Kidney capillary endothelial cell (primary cell): ENCODE results near the gene MMP25.

ENCODE experiments used
- DNase-seq: peaks from one replicate; pipeline ENCODE4 v3.0.0-alpha.2; 2018; ENCODE audit warnings: low spot score

Gene MMP25

DNA sequence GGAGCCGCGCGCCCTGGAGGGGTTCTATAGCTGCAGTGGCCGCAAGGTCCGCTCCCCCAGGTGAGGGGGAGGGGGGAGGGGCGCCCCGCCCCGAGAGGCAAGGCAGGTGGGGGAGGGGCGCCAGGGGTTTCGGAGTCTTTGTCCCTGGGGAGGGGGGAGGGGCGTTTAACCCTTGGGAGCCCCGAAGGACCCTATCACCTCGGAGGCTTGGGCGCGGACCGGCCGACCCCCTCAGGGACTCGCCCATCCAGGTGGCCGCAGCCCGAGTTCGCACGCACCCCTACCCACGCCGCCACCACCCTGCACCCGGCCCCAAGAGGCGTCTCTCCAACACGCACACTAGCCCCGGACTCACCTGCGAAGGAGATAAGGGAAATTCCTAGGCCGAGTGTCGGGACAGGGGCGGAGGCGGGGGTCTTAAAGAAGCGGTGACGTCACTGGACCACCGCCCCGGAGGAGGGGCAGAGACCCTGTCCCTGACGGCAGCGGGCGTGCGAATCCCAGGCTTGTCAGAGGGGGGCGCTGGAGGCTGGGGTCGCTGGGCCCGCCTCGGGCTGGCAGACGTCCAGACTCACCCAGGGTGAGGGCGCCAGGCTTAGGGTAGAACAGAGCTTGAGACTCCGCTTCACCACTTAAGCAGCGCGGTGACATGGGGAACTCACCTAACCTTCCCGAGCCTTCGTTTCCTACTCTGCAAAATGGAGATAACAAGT, 28.4 kb upstream of the MMP25 start, which contains the start of gene CLDN6:
Gene CLDN6, minus strand, starts transcription at position 390 of the 713 bp plus-strand sequence. CDS start 2,162 bp downstream, outside the sequence.
- DNase-seq = no peak

GRCh38 chr16:3019594-3020246, 26.6 kb upstream of the MMP25 start:
- no peak for DNase-seq

GRCh38 chr16:3020247-3020603, 26.1 kb upstream of the MMP25 start, which contains the start of gene TNFRSF12A:
Gene TNFRSF12A (plus strand): TSS chr16:3020368. CDS start chr16:3020398, 30 bp downstream.
- DNase-seq = peak; percentile 76

DNA sequence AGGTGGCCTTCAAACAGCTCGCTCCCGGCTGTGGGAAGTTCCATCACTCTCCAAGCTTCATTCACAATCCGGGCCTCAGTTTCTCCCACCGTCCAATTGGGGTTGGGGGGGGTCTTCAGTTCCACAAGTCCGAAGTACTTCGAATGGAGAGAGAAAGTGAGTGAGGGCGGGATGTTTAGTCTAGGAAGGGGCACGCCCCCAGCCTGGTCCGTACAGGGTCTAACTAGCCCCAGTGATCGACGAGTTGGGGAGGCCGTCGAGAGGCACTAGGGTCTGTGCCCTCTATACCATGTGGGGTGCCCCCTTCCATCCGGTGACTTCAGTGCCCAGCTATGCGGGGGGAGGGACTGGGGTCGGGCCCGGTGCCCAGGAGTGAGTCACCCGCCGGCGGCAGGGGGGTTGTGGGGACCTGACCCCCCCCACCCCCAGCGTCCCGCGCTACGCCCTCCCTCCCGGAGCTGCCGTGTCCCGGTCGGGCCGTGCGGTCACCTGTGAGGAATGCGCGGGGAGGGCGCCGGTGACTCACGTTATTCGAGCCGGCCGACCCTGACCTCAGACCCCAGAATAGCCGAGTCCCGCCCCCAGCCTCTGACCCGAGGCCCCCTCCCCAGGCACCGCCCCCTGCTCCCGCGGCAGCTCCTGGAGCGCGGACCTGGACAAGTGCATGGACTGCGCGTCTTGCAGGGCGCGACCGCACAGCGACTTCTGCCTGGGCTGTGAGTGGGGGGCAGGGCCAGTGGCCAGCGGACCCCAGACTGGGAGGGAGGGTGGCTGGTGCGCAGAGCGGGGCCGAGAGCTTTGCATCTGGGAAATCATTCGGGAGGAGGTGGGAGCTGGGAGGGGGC, 25.5 kb upstream of the MMP25 start:
- DNase-seq = peak; percentile 91

DNA sequence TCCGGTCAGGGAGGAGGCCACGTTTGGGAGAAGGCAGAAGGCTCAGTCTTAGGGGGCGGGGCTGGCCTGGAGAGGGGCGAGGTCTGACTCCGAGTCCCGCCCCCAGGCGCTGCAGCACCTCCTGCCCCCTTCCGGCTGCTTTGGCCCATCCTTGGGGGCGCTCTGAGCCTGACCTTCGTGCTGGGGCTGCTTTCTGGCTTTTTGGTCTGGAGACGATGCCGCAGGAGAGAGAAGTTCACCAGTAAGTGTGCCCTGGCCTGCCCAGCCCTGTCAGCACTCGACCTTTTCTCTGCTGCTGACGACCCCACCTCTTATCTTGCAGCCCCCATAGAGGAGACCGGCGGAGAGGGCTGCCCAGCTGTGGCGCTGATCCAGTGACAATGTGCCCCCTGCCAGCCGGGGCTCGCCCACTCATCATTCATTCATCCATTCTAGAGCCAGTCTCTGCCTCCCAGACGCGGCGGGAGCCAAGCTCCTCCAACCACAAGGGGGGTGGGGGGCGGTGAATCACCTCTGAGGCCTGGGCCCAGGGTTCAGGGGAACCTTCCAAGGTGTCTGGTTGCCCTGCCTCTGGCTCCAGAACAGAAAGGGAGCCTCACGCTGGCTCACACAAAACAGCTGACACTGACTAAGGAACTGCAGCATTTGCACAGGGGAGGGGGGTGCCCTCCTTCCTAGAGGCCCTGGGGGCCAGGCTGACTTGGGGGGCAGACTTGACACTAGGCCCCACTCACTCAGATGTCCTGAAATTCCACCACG, 24.7 kb upstream of the MMP25 start:
- DNase-seq = peak; percentile 79

GRCh38 chr16:3022208-3022683, 24.1 kb upstream of the MMP25 start:
- peak; percentile 87 for DNase-seq

DNA sequence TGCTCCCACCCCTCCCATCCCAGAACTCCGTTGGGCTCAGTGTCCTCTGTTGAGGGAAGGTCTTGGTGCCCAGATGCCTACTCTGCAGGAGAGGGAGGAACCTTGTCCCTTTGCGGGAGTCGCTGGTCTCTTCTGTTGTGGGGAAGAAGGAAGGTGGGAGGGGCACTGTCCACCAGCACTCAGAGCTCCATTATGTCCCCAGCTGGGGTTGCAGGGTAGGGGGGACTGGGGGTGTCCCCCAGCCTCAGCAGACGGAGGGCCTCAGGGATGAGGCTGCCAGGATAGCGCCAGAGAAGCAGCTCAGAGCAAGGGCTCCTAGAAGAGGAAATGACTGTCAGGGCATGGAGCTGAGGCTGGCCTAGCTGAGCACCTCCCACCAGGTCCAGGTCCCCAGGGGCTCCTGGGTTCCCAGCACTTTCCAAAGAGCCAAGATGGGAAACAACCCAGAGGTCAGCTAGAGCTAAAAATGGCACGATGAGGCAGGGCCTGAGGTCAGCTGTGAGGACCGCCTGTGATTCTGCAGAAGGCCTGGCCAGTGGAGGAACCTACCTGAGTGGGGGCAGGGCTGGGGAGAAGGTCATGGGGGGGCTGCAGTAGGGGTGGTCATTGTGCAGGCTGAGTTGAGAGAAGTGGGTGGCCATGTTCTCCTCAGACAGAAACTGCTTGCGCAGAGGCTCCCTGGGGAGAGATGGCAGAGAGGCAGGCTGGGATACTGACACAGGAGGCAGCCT, 23.5 kb upstream of the MMP25 start:
- DNase-seq = peak; percentile 48

- peak; percentile 39 for DNase-seq
Observed at GRCh38 chr16:3023415-3023668, 23.0 kb upstream of the MMP25 start.

- DNase-seq = peak; percentile 88
Observed at GRCh38 chr16:3023669-3024478, 22.5 kb upstream of the MMP25 start, which contains the start of the genes HCFC1R1 and THOC6. Gene HCFC1R1 (minus strand): TSS chr16:3023942. CDS start chr16:3023941, 1 bp downstream. Gene THOC6 (plus strand): TSS chr16:3024035. CDS start chr16:3024327, 292 bp downstream.

DNA sequence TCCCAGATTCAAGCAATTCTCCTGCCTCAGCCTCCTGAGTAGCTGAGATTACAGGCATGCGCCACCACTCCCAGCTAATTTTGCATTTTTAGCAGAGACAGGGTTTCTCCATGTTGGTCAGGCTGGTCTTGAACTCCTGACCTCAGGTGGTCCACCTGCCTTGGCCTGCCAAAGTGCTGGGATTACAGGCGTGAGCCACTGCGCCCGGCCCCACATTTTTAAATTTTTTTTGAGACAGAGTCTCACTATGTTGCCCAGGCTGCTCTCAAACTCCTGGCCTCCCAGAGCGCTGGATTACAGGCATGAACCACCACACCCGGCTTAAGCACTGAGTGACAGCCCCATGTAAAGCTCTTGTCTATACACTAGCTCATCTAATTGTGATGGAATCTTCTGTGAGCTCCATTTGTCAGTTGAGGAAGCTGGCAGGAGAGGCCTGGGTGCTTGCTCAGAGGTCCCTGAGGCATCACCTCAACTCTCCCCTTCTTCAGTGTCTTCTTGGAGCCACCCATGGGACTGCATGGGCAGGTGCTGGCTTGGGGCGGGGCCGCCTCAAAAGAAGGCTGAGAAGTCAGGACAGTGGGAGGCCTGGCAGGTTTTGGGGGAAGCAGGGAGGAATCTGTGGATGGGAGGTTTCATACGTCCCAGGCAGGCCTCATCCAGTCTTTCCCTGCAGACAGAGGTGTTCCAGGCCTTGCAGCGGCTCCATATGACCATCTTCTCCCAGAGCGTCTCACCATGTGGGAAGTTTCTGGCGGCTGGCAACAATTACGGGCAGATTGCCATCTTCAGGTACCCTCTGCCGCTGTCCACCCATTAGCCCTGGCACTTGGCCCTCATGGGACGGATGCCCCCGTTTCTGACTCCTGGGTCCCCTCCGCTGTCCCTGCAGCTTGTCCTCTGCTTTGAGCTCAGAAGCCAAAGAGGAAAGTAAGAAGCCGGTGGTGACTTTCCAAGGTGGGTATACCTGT, 21.0 kb upstream of the MMP25 start:
- DNase-seq = no peak

- DNase-seq = no peak
Observed at GRCh38 chr16:3026003-3026378, 20.4 kb upstream of the MMP25 start.

DNA sequence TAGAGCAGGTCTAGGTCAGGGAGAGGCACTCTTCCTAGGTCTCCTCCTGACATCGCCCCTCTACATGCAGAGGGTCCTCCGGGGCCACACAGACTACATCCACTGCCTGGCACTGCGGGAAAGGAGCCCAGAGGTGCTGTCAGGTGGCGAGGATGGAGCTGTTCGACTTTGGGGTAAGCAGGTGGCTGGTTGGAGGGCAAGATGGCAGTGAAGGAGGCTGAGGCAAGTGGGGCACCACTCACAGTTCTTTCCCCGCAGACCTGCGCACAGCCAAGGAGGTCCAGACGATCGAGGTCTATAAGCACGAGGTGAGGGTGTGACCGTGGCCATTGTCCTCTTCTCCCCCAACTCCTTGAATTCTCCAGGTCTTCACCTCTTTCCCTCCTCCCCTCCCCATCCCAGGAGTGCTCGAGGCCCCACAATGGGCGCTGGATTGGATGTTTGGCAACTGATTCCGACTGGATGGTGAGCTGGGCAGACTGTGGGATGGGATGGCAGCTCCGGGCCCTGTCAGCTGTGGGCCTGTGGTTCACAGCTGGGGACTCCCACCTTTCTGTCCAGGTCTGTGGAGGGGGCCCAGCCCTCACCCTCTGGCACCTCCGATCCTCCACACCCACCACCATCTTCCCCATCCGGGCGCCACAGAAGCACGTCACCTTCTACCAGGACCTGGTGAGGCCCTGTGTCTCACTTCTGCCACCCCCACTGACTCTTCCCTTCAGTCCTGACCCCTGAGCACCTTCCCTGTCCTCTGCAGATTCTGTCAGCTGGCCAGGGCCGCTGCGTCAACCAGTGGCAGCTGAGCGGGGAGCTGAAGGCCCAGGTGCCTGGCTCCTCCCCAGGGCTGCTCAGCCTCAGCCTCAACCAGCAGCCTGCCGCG, 19.5 kb upstream of the MMP25 start:
- no peak for DNase-seq

DNA sequence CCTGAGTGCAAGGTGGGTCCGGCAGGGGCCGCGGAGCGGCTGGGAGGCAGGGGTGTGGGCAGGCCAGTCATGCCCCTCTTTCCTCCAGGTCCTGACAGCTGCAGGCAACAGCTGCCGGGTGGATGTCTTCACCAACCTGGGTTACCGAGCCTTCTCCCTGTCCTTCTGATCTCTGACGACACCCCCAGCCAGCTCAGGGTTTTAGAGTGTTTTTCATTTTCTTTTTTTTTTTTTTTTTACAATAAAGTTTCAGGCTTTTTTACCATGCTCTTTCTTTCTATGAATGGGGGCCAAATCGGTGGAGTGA, 18.9 kb upstream of the MMP25 start:
- DNase-seq = no peak

GRCh38 chr16:3027983-3028715, 18.2 kb upstream of the MMP25 start:
- peak; percentile 69 for DNase-seq

GRCh38 chr16:3028716-3029319, 17.5 kb upstream of the MMP25 start:
- DNase-seq = no peak

- peak; percentile 46 for DNase-seq
Observed at GRCh38 chr16:3029491-3030221, 16.7 kb upstream of the MMP25 start.
